ENCODE data around the gene AUNIP.

GRCh38 chr1:25862785-25863485, 3.7 kb upstream of the AUNIP start:
- TF ChIP-seq CTCF (IDR thresholded peaks at IDR 0.05; ENCODE audit: low read length) = no peak
- TF ChIP-seq EZH2 (optimal IDR thresholded peaks at IDR 0.05; ENCODE audit: low read depth, low read length) = no peak
